T-cell (primary cell): Measurements from ENCODE around the gene PCGF6. TPM values are rescaled to one million over a fixed set of nuclear protein-coding genes. Genes with fewer than 3 reads are reported as not detected.
"Not testable (repeated sequence)": the region's sequence is repeated elsewhere in the genome, so short reads cannot be mapped to it uniquely, and the experiment has no call there.

Experiments
- ATAC-seq, 4 experiments: fragments of 200-7000 bp in 3 of 4; fragments of 150-1000 bp in 1 of 4; cut with Tn5 transposase; replicated peaks in 1 of 4; 1 replicate in 3 of 4; 2 replicates in 1 of 4; pipeline ENCODE4 v1.10.0; 2021; ENCODE audit warnings: moderate library complexity in 3 of 4, mild to moderate bottlenecking in 2 of 4, moderate number of reproducible peaks in 1 of 4
- CTCF ChIA-PET, 2 donors: fragments of 300-600 bp; sonication (Branson Sonifier 250); formaldehyde crosslinking; loops; one replicate each; lab custom pipeline; 2022; ENCODE audit warnings: antibody characterized with exemption in 2 of 2; lab: Charles Lee
- POLR2A ChIA-PET, 2 donors: fragments of 300-600 bp; sonication (Branson Sonifier 250); formaldehyde crosslinking; loops; one replicate each; lab custom pipeline; 2022; ENCODE audit warnings: antibody characterized with exemption in 2 of 2; lab: Charles Lee
- DNase-seq, 35 experiments: peaks; one replicate each; pipeline versions ENCODE4 v3.0.0 to v3.0.0-alpha.2; 2013 to 2023
- H3K27ac ChIP-seq: one replicate; pipeline ENCODE4 v1.5.1; 2013; ENCODE audit warnings: low read length
- H3K27me3 ChIP-seq, 2 experiments: replicated peaks in 1 of 2; 1 replicate in 1 of 2; 2 replicates in 1 of 2; pipeline versions ENCODE4 v1.6.1 to v1.7.0; 2013; ENCODE audit warnings: low read length in 1 of 2, mixed read lengths in 1 of 2; ENCODE audit not compliant: control insufficient read depth in 2 of 2, insufficient read depth in 2 of 2; ENCODE audit errors: extremely low read depth in 1 of 2
- H3K36me3 ChIP-seq, 2 donors: 1 replicate in 1 of 2; 2 replicates in 1 of 2; pipeline versions ENCODE4 v1.6.1 to v1.7.0; 2013; ENCODE audit warnings: low read length in 1 of 2; ENCODE audit not compliant: control insufficient read depth in 2 of 2, insufficient read depth in 1 of 2; ENCODE audit errors: extremely low read depth in 1 of 2
- H3K4me1 ChIP-seq, 2 experiments: 1 replicate in 1 of 2; 2 replicates in 1 of 2; pipeline versions ENCODE4 v1.6.1 to v1.7.0; 2013; ENCODE audit warnings: low read length in 2 of 2, mixed read lengths in 1 of 2; ENCODE audit not compliant: insufficient read depth in 2 of 2, control insufficient read depth in 1 of 2; ENCODE audit errors: extremely low read depth in 1 of 2
- H3K4me3 ChIP-seq, 2 donors: 1 replicate in 1 of 2; 2 replicates in 1 of 2; pipeline versions ENCODE4 v1.5.1 to v1.7.0; 2013; ENCODE audit warnings: mild to moderate bottlenecking in 2 of 2, low read length in 1 of 2, moderate library complexity in 1 of 2; ENCODE audit not compliant: control insufficient read depth in 1 of 2; ENCODE audit errors: extremely low read depth in 1 of 2
- H3K9me3 ChIP-seq: 2 replicates; pipeline ENCODE4 v1.7.0; 2013
- H3K27ac Mint-ChIP-seq, 2 donors: one replicate each; pipeline ENCODE4 v1.8.0; 2020 to 2021; ENCODE audit warnings: mild to moderate bottlenecking in 2 of 2, mixed read lengths in 2 of 2
- H3K27me3 Mint-ChIP-seq, 2 donors: one replicate each; pipeline ENCODE4 v1.8.0; 2021 to 2022; ENCODE audit warnings: mixed read lengths in 2 of 2
- H3K36me3 Mint-ChIP-seq: one replicate; pipeline ENCODE4 v1.8.0; 2021; ENCODE audit warnings: mixed read lengths
- H3K4me1 Mint-ChIP-seq, 3 donors: one replicate each; pipeline ENCODE4 v1.8.0; 2020 to 2022; ENCODE audit warnings: mixed read lengths in 3 of 3, mild to moderate bottlenecking in 1 of 3
- H3K4me3 Mint-ChIP-seq, 3 donors: one replicate each; pipeline ENCODE4 v1.8.0; 2020 to 2022; ENCODE audit warnings: mild to moderate bottlenecking in 3 of 3, mixed read lengths in 3 of 3, moderate library complexity in 3 of 3
- H3K9me3 Mint-ChIP-seq, 3 donors: one replicate each; pipeline ENCODE4 v1.8.0; 2020 to 2022; ENCODE audit warnings: mixed read lengths in 3 of 3
- WGBS: methylation state at CpG from one replicate; pipeline ENCODE4 v1.1.5; 2013; ENCODE audit warnings: missing lambda C conversion rate; ENCODE audit not compliant: insufficient coverage; 5-methylcytosine and 5-hydroxymethylcytosine counted together
- total RNA-seq, 35 experiments: library from RNA in 6 of 35; stranded (reverse) in 6 of 35; fragments of 120-200 nt in 1 of 35; gene quantifications; one replicate each; pipeline versions ENCODE4 v1.2.1 to v1.2.4 and lab custom pipeline; 2013 to 2026

PCGF6 gene
- total RNA-seq, 5 donors from 2014 or later (not counting 1 experiment from before 2014, with no cell fraction given) = 4.7 to 8.3 (median 7.6) TPM

DNA sequence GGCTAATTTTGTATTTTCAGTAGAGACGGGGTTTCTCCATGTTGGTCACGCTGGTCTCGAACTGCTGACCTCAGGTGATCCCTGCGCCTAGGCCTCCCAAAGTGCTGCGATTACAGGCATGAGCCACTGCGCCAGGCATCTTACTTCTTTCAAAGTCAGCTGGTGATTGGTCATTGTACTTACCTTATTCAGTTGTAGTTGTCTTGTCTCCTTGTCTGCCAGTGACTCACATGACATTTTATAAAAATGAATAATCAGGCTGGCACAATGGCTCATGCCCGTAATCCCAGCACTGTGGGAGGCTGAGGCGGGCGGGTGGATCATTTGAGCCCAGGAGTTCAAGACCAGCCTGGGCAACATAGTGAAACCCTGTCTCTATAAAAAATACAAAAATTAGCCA is 9.9 kb upstream of the PCGF6 start:
- POLR2A ChIA-PET, H3K4me1 Mint-ChIP-seq, H3K4me3 Mint-ChIP-seq, H3K27ac ChIP-seq, H3K4me3 ChIP-seq, H3K36me3 Mint-ChIP-seq, H3K9me3 ChIP-seq, H3K9me3 Mint-ChIP-seq, H3K27me3 Mint-ChIP-seq, H3K36me3 ChIP-seq, ATAC-seq, H3K27me3 ChIP-seq, H3K27ac Mint-ChIP-seq, H3K4me1 ChIP-seq, CTCF ChIA-PET, DNase-seq: not testable (repeated sequence)
- WGBS = 86% methylated on average over 8 of the region's 9 CpGs

DNA sequence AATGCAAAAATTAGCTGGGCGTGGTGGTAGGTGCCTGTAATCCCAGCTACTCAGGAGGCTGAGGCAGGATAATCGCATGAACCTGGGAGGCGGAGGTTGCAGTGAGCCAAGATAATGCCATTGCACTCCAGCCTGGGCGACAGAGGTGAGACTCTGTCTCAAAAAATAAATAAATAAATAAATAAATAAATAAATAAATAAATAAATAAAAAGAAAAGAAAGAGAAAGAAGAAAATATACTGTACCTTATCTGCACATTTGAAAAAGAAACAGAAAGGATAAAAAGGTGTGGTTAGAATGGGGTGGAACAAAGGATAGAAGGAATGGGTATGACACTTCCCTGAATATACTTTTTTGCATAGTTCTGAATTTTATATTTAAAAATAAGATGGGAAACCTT is 8.6 kb upstream of the PCGF6 start:
- H3K27me3 ChIP-seq, H3K36me3 Mint-ChIP-seq, DNase-seq, H3K4me3 Mint-ChIP-seq, POLR2A ChIA-PET, H3K9me3 Mint-ChIP-seq, H3K27ac ChIP-seq, CTCF ChIA-PET, H3K9me3 ChIP-seq, H3K4me1 ChIP-seq, H3K4me1 Mint-ChIP-seq, H3K36me3 ChIP-seq, H3K27me3 Mint-ChIP-seq, H3K27ac Mint-ChIP-seq, H3K4me3 ChIP-seq, ATAC-seq: not testable (repeated sequence)
- WGBS = 86% methylated on average over 2 of the region's 4 CpGs

DNA sequence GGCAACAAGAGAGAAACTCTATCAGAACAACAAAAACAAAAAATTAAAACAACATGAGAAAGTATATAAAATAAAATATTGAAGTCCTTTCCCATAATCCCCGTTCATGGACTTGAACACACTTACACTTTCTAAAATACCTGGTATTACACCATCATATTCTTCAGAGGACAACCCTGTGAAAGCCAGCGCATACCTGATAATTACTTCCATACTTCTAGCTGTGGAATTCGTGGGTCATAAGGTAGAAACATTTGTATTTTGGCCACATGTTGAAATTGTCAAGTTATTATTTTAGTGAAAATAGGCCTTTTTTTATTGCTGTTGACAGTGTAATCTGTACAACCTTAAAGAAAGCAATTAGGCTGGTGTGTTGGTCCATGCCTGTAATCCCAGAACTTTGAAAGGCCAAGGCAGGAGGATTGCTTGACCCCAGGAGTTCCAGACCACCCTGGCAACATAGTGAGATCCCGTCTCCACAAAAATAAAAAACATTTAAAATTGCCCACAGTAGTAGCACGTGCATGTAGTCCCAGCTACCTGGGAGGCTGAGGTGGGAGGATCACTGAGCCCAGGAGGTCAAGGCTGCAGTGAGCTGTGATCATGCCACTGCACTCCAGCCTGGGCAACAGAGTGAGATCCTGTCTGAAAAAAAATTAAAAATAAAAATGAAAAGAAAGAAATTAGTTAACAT is 5.1 kb upstream of the PCGF6 start:
- 72% methylated on average over 2 of the region's 5 CpGs for WGBS
- no peak overlapping the region for H3K27ac ChIP-seq
- no peak overlapping the region for H3K4me3 Mint-ChIP-seq
- H3K9me3 ChIP-seq = no peaks in the 10 kb centered on the region
- no peaks in the 10 kb centered on the region for H3K27me3 Mint-ChIP-seq
- H3K9me3 Mint-ChIP-seq = no peaks in the 10 kb centered on the region
- no peaks in the 10 kb centered on the region for H3K27me3 ChIP-seq
- DNase-seq (no peak), ATAC-seq (no peak)
- peaks cover 4% of the 10 kb centered on the region in 3 donors for H3K4me1 Mint-ChIP-seq
- H3K36me3 ChIP-seq = no peaks in the 10 kb centered on the region
- no peak overlapping the region for H3K4me3 ChIP-seq
- ChIA-PET CTCF (no interaction called here), POLR2A (no interaction called here)
- peaks cover 2 to 3% of the 10 kb centered on the region in 2 experiments for H3K4me1 ChIP-seq
- no peak overlapping the region for H3K27ac Mint-ChIP-seq
- H3K36me3 Mint-ChIP-seq = no peaks in the 10 kb centered on the region

GRCh38 chr10:103354567-103354966 is 3.6 kb upstream of the PCGF6 start:
- ATAC-seq, H3K27me3 ChIP-seq, H3K27ac Mint-ChIP-seq, H3K27me3 Mint-ChIP-seq, H3K4me3 Mint-ChIP-seq, H3K9me3 ChIP-seq, H3K36me3 Mint-ChIP-seq, H3K9me3 Mint-ChIP-seq, DNase-seq, H3K4me1 Mint-ChIP-seq, H3K27ac ChIP-seq, CTCF ChIA-PET, H3K36me3 ChIP-seq, POLR2A ChIA-PET, H3K4me3 ChIP-seq: not testable (repeated sequence)
- peaks cover 2 to 11% of the 10 kb centered on the region in 2 experiments for H3K4me1 ChIP-seq
- WGBS = 93% methylated on average over 3 of the region's 4 CpGs

DNA sequence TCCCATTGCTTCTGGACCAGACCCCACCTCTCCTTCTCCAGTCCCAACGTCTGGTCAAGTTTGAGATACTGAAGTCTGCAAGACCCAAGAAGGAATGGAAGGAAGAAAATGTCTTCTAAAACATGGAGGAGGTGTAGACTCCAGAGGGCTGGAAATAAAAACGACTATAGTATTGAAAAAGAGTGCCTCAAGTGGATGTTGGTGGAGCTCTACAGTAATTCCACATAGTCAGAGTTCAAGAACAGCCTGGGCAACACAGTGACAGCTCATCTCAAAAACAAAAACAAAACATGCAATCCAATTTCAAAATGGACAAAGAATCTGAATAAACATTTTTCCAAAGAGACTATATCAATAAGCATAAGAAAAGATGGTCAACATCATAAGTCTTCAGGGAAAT is 2.3 kb upstream of the PCGF6 start:
- no peaks in the 10 kb centered on the region for H3K9me3 Mint-ChIP-seq
- peak overlapping the region in 1 of 3 donors; percentile 14 for H3K4me3 Mint-ChIP-seq
- POLR2A ChIA-PET = no interaction called here
- Histone ChIP-seq H3K4me3 (no peak overlapping the region), H3K27ac (no peak overlapping the region), H3K27me3 (no peaks in the 10 kb centered on the region), H3K36me3 (peaks cover 0 to 2% of the 10 kb centered on the region in 2 donors), H3K4me1 (peaks cover 2 to 17% of the 10 kb centered on the region in 2 experiments), H3K9me3 (no peaks in the 10 kb centered on the region)
- WGBS = no CpG with 5 or more reads among the region's 2 CpGs
- CTCF ChIA-PET = interaction anchor here in 1 of 2 donors (0.7 kb wide), 1 partner anchor 18 kb away, joined by 3 read pairs; no protein-coding TSS in a partner anchor
- H3K27me3 Mint-ChIP-seq = no peaks in the 10 kb centered on the region
- no peak overlapping the region for H3K27ac Mint-ChIP-seq
- peaks cover 12 to 14% (median 14%) of the 10 kb centered on the region in 3 donors for H3K4me1 Mint-ChIP-seq
- no peaks in the 10 kb centered on the region for H3K36me3 Mint-ChIP-seq
- ATAC-seq = no peak
- no peak for DNase-seq

DNA sequence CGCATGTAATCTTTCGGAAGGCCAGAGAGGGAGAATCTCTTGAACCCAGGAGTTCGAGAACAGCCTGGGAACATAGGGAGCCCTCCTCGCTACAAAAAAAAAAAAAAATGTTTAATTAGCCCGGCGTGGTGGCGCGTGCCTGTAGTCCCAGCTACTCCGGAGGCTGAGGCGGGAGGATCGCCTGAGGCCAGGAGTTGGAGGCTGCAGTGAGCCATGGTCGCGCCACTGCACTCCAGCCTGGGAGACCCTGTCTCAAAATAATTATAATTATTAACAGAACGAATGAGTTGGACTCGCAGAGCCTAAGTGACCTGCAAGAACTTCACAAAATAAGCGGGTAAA is 794 bp downstream of the PCGF6 start:
- peaks cover 2 to 17% of the 10 kb centered on the region in 2 experiments for H3K4me1 ChIP-seq
- DNase-seq (no peak), ATAC-seq (no peak)
- peak overlapping the region; percentile 71 to 78 for H3K4me3 ChIP-seq
- peaks cover under 1% of the 10 kb centered on the region for H3K36me3 Mint-ChIP-seq
- 65% methylated on average over 4 of the region's 16 CpGs for WGBS
- peaks cover 12 to 14% (median 14%) of the 10 kb centered on the region in 3 donors for H3K4me1 Mint-ChIP-seq
- no peaks in the 10 kb centered on the region for H3K9me3 ChIP-seq
- POLR2A ChIA-PET = interaction anchor here in 1 of 2 donors (0.6 to 0.7 kb wide), 2 partner anchors 39 to 1466 kb away, joined by 3 to 4 read pairs; no protein-coding TSS in a partner anchor
- no peaks in the 10 kb centered on the region for H3K27me3 Mint-ChIP-seq
- H3K27ac ChIP-seq = no peak overlapping the region
- peak overlapping the region; percentile 86 to 87 (median 87) for H3K4me3 Mint-ChIP-seq
- no peaks in the 10 kb centered on the region for H3K9me3 Mint-ChIP-seq
- CTCF ChIA-PET = interaction anchor here in 1 of 2 donors (1.1 kb wide), 1 partner anchor 433 kb away, joined by 3 read pairs; the partner anchor contains the start of gene CNNM2
- peaks cover 1 to 13% of the 10 kb centered on the region in 2 donors for H3K36me3 ChIP-seq
- no peaks in the 10 kb centered on the region for H3K27me3 ChIP-seq
- no peak overlapping the region for H3K27ac Mint-ChIP-seq
